ENCODE data around the gene DOK3.

DNA sequence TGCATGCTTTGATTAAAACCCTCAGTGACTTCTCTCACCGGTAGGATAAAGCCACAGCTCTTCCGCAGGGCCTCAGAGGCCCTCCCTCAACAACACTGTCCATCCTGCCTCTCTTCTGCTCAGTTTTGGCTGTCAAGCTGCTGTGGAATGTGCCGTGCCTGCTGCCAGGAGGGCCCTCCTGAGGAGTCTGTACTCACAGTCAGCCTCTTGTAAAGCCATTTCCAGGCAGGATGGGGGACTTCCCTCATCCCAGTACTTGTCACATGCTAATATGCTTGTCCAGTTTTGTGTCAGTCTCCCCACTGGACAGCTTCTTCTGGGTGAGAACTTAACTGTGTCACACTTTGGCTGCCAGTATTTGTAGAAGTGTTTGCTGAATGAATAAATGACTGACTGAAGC, 21.0 kb upstream of the DOK3 start:
- TF ChIP-seq, protein P1, sequence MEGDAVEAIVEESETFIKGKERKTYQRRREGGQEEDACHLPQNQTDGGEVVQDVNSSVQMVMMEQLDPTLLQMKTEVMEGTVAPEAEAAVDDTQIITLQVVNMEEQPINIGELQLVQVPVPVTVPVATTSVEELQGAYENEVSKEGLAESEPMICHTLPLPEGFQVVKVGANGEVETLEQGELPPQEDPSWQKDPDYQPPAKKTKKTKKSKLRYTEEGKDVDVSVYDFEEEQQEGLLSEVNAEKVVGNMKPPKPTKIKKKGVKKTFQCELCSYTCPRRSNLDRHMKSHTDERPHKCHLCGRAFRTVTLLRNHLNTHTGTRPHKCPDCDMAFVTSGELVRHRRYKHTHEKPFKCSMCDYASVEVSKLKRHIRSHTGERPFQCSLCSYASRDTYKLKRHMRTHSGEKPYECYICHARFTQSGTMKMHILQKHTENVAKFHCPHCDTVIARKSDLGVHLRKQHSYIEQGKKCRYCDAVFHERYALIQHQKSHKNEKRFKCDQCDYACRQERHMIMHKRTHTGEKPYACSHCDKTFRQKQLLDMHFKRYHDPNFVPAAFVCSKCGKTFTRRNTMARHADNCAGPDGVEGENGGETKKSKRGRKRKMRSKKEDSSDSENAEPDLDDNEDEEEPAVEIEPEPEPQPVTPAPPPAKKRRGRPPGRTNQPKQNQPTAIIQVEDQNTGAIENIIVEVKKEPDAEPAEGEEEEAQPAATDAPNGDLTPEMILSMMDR (IDR thresholded peaks at IDR 0.05; ENCODE audit: insufficient read depth, low read depth, low read length), result no peak
- no peak for TF ChIP-seq EZH2 (IDR thresholded peaks at IDR 0.05; ENCODE audit: insufficient read depth, low read length)
